H9 (cell line): Measurements from ENCODE around the gene ERN1. TPM values are rescaled to one million over a fixed set of nuclear protein-coding genes. Genes with fewer than 3 reads are reported as not detected.

Experiments
- DNase-seq: peaks from one replicate; pipeline ENCODE4 v3.0.0-alpha.2; 2017
- H2AFZ ChIP-seq: one replicate; pipeline ENCODE4 v1.6.1; 2013; ENCODE audit warnings: mild to moderate bottlenecking, low read length, control low read depth, moderate library complexity
- H2AK5ac ChIP-seq: 2 replicates; pipeline ENCODE4 v1.6.1; 2013; ENCODE audit warnings: low read length, control low read depth, mixed read lengths; ENCODE audit not compliant: insufficient read length
- H2BK120ac ChIP-seq: one replicate; pipeline ENCODE4 v1.6.1; 2013; ENCODE audit warnings: low read depth, mild to moderate bottlenecking, low read length, control low read depth, inconsistent platforms; ENCODE audit not compliant: poor library complexity, severe bottlenecking
- H2BK12ac ChIP-seq: 2 replicates; pipeline ENCODE4 v1.6.1; 2013; ENCODE audit warnings: low read length, control low read depth, mixed read lengths, low read depth; ENCODE audit not compliant: insufficient read length
- H2BK15ac ChIP-seq: 2 replicates; pipeline ENCODE4 v1.6.1; 2013; ENCODE audit warnings: low read depth, low read length, control low read depth
- H2BK20ac ChIP-seq: one replicate; pipeline ENCODE4 v1.6.1; 2013; ENCODE audit warnings: low read depth, mild to moderate bottlenecking, low read length, control low read depth, inconsistent platforms; ENCODE audit not compliant: poor library complexity, severe bottlenecking
- H2BK5ac ChIP-seq: 2 replicates; pipeline ENCODE4 v1.6.1; 2013; ENCODE audit warnings: low read length, control low read depth, mixed read lengths; ENCODE audit not compliant: insufficient read length
- H3K14ac ChIP-seq: 2 replicates; pipeline ENCODE4 v1.6.1; 2013; ENCODE audit warnings: low read length, control low read depth; ENCODE audit not compliant: insufficient read depth
- H3K18ac ChIP-seq: 2 replicates; pipeline ENCODE4 v1.6.1; 2013; ENCODE audit warnings: low read depth, mild to moderate bottlenecking, mixed read lengths, low read length, control low read depth; ENCODE audit not compliant: insufficient read length
- H3K23ac ChIP-seq: 2 replicates; pipeline ENCODE4 v1.6.1; 2013; ENCODE audit warnings: low read length, control low read depth, mixed read lengths, low read depth; ENCODE audit not compliant: insufficient read length
- H3K23me2 ChIP-seq: 2 replicates; pipeline ENCODE4 v1.6.1; 2013; ENCODE audit warnings: low read depth, mild to moderate bottlenecking, mixed read lengths, low read length, control low read depth; ENCODE audit not compliant: insufficient read length, poor library complexity, severe bottlenecking
- H3K27ac ChIP-seq: 2 replicates; pipeline ENCODE4 v1.5.1; 2013; ENCODE audit warnings: low read length, control low read depth, mixed read lengths, low read depth; ENCODE audit not compliant: insufficient read length
- H3K27me3 ChIP-seq: 2 replicates; pipeline ENCODE4 v1.6.1; 2013; ENCODE audit warnings: low read length, control low read depth, inconsistent platforms; ENCODE audit not compliant: insufficient read depth
- H3K4ac ChIP-seq: 2 replicates; pipeline ENCODE4 v1.6.1; 2013; ENCODE audit warnings: low read depth, mild to moderate bottlenecking, control low read depth, inconsistent platforms, low read length, moderate library complexity
- H3K4me1 ChIP-seq: 2 replicates; pipeline ENCODE4 v1.6.1; 2013; ENCODE audit warnings: low read length, control low read depth, inconsistent platforms; ENCODE audit not compliant: insufficient read depth
- H3K4me2 ChIP-seq: 2 replicates; pipeline ENCODE4 v1.6.1; 2013; ENCODE audit warnings: low read length, control low read depth, mixed read lengths; ENCODE audit not compliant: insufficient read length, insufficient read depth
- H3K56ac ChIP-seq: 2 replicates; pipeline ENCODE4 v1.6.1; 2013; ENCODE audit warnings: low read depth, mild to moderate bottlenecking, mixed read lengths, low read length, control low read depth; ENCODE audit not compliant: insufficient read length
- H3K79me1 ChIP-seq: 2 replicates; pipeline ENCODE4 v1.6.1; 2013; ENCODE audit warnings: low read depth, mild to moderate bottlenecking, moderate library complexity, low read length, control low read depth, inconsistent platforms; ENCODE audit not compliant: insufficient read depth, poor library complexity, severe bottlenecking
- H3K79me2 ChIP-seq: 2 replicates; pipeline ENCODE4 v1.6.1; 2013; ENCODE audit warnings: low read length, control low read depth, inconsistent platforms; ENCODE audit not compliant: insufficient read depth
- H3K9ac ChIP-seq: 2 replicates; pipeline ENCODE4 v1.6.1; 2013; ENCODE audit warnings: low read length, control low read depth, mixed read lengths; ENCODE audit not compliant: insufficient read length; ENCODE audit errors: extremely low read depth
- H3K9me3 ChIP-seq: one replicate; pipeline ENCODE4 v1.6.1; 2013; ENCODE audit warnings: low read depth, low read length, inconsistent platforms; ENCODE audit not compliant: control insufficient read depth
- H3T11ph ChIP-seq: one replicate; pipeline ENCODE4 v1.6.1; 2013; ENCODE audit warnings: mild to moderate bottlenecking, low read length, control low read depth, inconsistent platforms
- H4K20me1 ChIP-seq: one replicate; pipeline ENCODE4 v1.6.1; 2013; ENCODE audit not compliant: control insufficient read depth, insufficient read length, insufficient read depth
- H4K5ac ChIP-seq: 2 replicates; pipeline ENCODE4 v1.6.1; 2013; ENCODE audit warnings: low read depth, mild to moderate bottlenecking, mixed read lengths, low read length, control low read depth; ENCODE audit not compliant: insufficient read length
- H4K8ac ChIP-seq: replicated peaks from 2 replicates; pipeline ENCODE4 v1.6.1; 2013; ENCODE audit warnings: low read length, control low read depth, mixed read lengths, low read depth; ENCODE audit not compliant: insufficient read length
- H4K91ac ChIP-seq: 2 replicates; pipeline ENCODE4 v1.6.1; 2013; ENCODE audit warnings: low read depth, mild to moderate bottlenecking, moderate library complexity, mixed read lengths, low read length, control low read depth; ENCODE audit not compliant: insufficient read length
- H3K27ac Mint-ChIP-seq, 3 experiments: 2 replicates in 2 of 3; 3 replicates in 1 of 3; pipeline ENCODE4 v1.8.0; 2020 to 2021; ENCODE audit warnings: mixed read lengths in 3 of 3, mild to moderate bottlenecking in 1 of 3, moderate library complexity in 1 of 3
- H3K27me3 Mint-ChIP-seq: 2 replicates; pipeline ENCODE4 v1.8.0; 2021; ENCODE audit warnings: low read depth, mild to moderate bottlenecking, moderate library complexity, mixed read lengths
- H3K36me3 Mint-ChIP-seq, 3 experiments: 2 replicates in 2 of 3; 3 replicates in 1 of 3; pipeline ENCODE4 v1.8.0; 2020 to 2021; ENCODE audit warnings: low read depth in 3 of 3, mixed read lengths in 3 of 3; ENCODE audit not compliant: insufficient read depth in 1 of 3
- H3K4me1 Mint-ChIP-seq, 2 experiments: 2 replicates each; pipeline ENCODE4 v1.8.0; 2020; ENCODE audit warnings: mixed read lengths in 2 of 2
- H3K4me3 Mint-ChIP-seq, 2 experiments: 2 replicates in 1 of 2; 3 replicates in 1 of 2; pipeline ENCODE4 v1.8.0; 2020 to 2021; ENCODE audit warnings: mild to moderate bottlenecking in 2 of 2, mixed read lengths in 2 of 2, moderate library complexity in 1 of 2
- H3K9me3 Mint-ChIP-seq, 2 experiments: 2 replicates in 1 of 2; 3 replicates in 1 of 2; pipeline ENCODE4 v1.8.0; 2020; ENCODE audit warnings: mild to moderate bottlenecking in 2 of 2, mixed read lengths in 2 of 2, moderate library complexity in 1 of 2
- CTCF ChIP-seq: fragments of 200-600 bp; sonication (generic); conservative IDR thresholded peaks from 3 replicates; pipeline ENCODE4 v1.8.0; 2021; ENCODE audit warnings: antibody characterized with exemption, mild to moderate bottlenecking
- total RNA-seq: library from RNA; stranded (reverse); gene quantifications from 2 replicates; pipeline ENCODE4 v1.2.1, GENCODE V29; 2021

ERN1 gene
- total RNA-seq, 1 experiment from 2014 or later, result 5.0 TPM

GRCh38 chr17:64176556-64176955 lies 46.6 kb upstream of the ERN1 start:
- H2BK5ac ChIP-seq, result no peak overlapping the region
- no peaks in the 10 kb centered on the region for H3K79me1 ChIP-seq
- no peak overlapping the region for H3K27ac Mint-ChIP-seq
- no peaks in the 10 kb centered on the region; a peak in 1 of 5 replicates for H3K9me3 Mint-ChIP-seq
- no peaks in the 10 kb centered on the region for H4K20me1 ChIP-seq
- H3K27me3 Mint-ChIP-seq, result no peaks in the 10 kb centered on the region
- H3K9ac ChIP-seq, result no peak overlapping the region
- H3K23ac ChIP-seq, result no peak overlapping the region
- H3K4ac ChIP-seq, result no peak overlapping the region
- no peak overlapping the region for H3K4me2 ChIP-seq
- H4K8ac ChIP-seq, result no peak overlapping the region
- no peak overlapping the region for H2BK120ac ChIP-seq
- peaks cover 4 to 16% (median 7%) of the 10 kb centered on the region in 3 experiments; a peak in 4 of 7 replicates for H3K36me3 Mint-ChIP-seq
- H2BK12ac ChIP-seq, result no peak overlapping the region
- no peaks in the 10 kb centered on the region for H3K9me3 ChIP-seq
- no peak overlapping the region for H4K91ac ChIP-seq
- H3K4me1 Mint-ChIP-seq, result peaks cover 0 to 3% of the 10 kb centered on the region in 2 experiments; a peak in 1 of 4 replicates
- H2AK5ac ChIP-seq, result no peak overlapping the region
- H3K79me2 ChIP-seq, result no peaks in the 10 kb centered on the region
- no peaks in the 10 kb centered on the region for H3K23me2 ChIP-seq
- no peak overlapping the region for H3K56ac ChIP-seq
- TF ChIP-seq CTCF, result no peak
- no peak overlapping the region for H3T11ph ChIP-seq
- H3K18ac ChIP-seq, result no peak overlapping the region
- no peak overlapping the region for H3K14ac ChIP-seq
- no peak for DNase-seq
- no peak overlapping the region for H2AFZ ChIP-seq
- H3K27me3 ChIP-seq, result no peaks in the 10 kb centered on the region
- H3K4me3 Mint-ChIP-seq, result no peak overlapping the region
- H4K5ac ChIP-seq, result no peak overlapping the region
- no peak overlapping the region for H3K27ac ChIP-seq
- no peak overlapping the region for H2BK20ac ChIP-seq
- H3K4me1 ChIP-seq, result no peaks in the 10 kb centered on the region
- H2BK15ac ChIP-seq, result no peak overlapping the region
